Muscle of arm (tissue), 12 donors: ENCODE results near the gene SEC14L6. TPM values are rescaled to one million over a fixed set of nuclear protein-coding genes. Genes with fewer than 3 reads are reported as not detected.

ENCODE experiments used
- DNase-seq: peaks from one replicate; pipeline ENCODE4 v3.0.0-alpha.2; 2013
- polyA plus RNA-seq, 12 donors: library from polyadenylated mRNA; unstranded; fragments of 120-200 nt; gene quantifications; one replicate each; pipeline ENCODE4 v1.2.1, GENCODE V29; 2013; ENCODE audit not compliant: insufficient read length in 12 of 12

Gene SEC14L6
- polyA plus RNA-seq, 12 donors = 0.12 to 0.51 (median 0.29) TPM; not detected in 2

- DNase-seq = no peak
Observed at GRCh38 chr22:30497466-30498150, 48.9 kb downstream of the SEC14L6 start.

GRCh38 chr22:30495041-30495784 is 51.3 kb downstream of the SEC14L6 start:
- no peak for DNase-seq

GRCh38 chr22:30492144-30492543 is 54.4 kb downstream of the SEC14L6 start:
- no peak for DNase-seq

GRCh38 chr22:30491381-30491780 is 55.2 kb downstream of the SEC14L6 start:
- no peak for DNase-seq

- DNase-seq = no peak
Observed at GRCh38 chr22:30490399-30490798, 56.1 kb downstream of the SEC14L6 start.

- no peak for DNase-seq
Observed at GRCh38 chr22:30488121-30488520, 58.4 kb downstream of the SEC14L6 start.

GRCh38 chr22:30486661-30487115 is 59.9 kb downstream of the SEC14L6 start:
- DNase-seq = no peak

GRCh38 chr22:30486118-30486517 is 60.4 kb downstream of the SEC14L6 start:
- no peak for DNase-seq

- peak; percentile 17 for DNase-seq
Observed at GRCh38 chr22:30485362-30485988, 61.1 kb downstream of the SEC14L6 start.

GRCh38 chr22:30483169-30483568 is 63.4 kb downstream of the SEC14L6 start:
- no peak for DNase-seq

GRCh38 chr22:30481711-30482110 is 64.8 kb downstream of the SEC14L6 start:
- DNase-seq = no peak

GRCh38 chr22:30479981-30480380 is 66.6 kb downstream of the SEC14L6 start:
- DNase-seq = no peak

GRCh38 chr22:30474683-30475424 is 71.7 kb downstream of the SEC14L6 start:
- no peak for DNase-seq

- DNase-seq = no peak
Observed at GRCh38 chr22:30474121-30474520, 72.4 kb downstream of the SEC14L6 start.

- DNase-seq = no peak
Observed at GRCh38 chr22:30472994-30473720, 73.4 kb downstream of the SEC14L6 start.

Other genes with a start within 250 kb of the SEC14L6 start
- gene TBC1D10A, start 219.8 kb downstream of the SEC14L6 start, polyA plus RNA-seq = 10 to 100 TPM in 2 of 12 donors, 1 to 10 TPM in 9, not detected in 1; 4.6 to 16.9 (median 6.4) TPM
- 100 to 1,000 TPM in 1 of 12 donors, 10 to 100 TPM in 10, not detected in 1; 49.9 to 189 (median 71.6) TPM for gene SF3A1, start 189.8 kb downstream of the SEC14L6 start, polyA plus RNA-seq
- gene CCDC157, start 189.7 kb downstream of the SEC14L6 start, polyA plus RNA-seq = 1 to 10 TPM in 8 of 12 donors, under 1 TPM in 2, not detected in 2; 0.69 to 3.5 (median 1.1) TPM
- 100 to 1,000 TPM in 1 of 12 donors, 10 to 100 TPM in 8, 1 to 10 TPM in 3; 5.4 to 297 (median 11.3) TPM for gene RNF215, start 159.3 kb downstream of the SEC14L6 start, polyA plus RNA-seq
- gene SEC14L2, start 149.7 kb downstream of the SEC14L6 start, polyA plus RNA-seq = 1 to 10 TPM in 10 of 12 donors, not detected in 2; 1.1 to 4.3 (median 2.1) TPM
- gene MTFP1, start 121.0 kb downstream of the SEC14L6 start, polyA plus RNA-seq = 1 to 10 TPM in 10 of 12 donors, not detected in 2; 3.2 to 6.2 (median 5.0) TPM
- gene SEC14L3, start 74.7 kb downstream of the SEC14L6 start, polyA plus RNA-seq = not detected
- under 1 TPM in 10 of 12 donors, not detected in 2; 0.08 to 0.45 (median 0.15) TPM for gene SEC14L4, start 41.0 kb downstream of the SEC14L6 start, polyA plus RNA-seq
- gene GAL3ST1, start 27.9 kb upstream of the SEC14L6 start, polyA plus RNA-seq = 10 to 100 TPM in 1 of 12 donors, 1 to 10 TPM in 9, not detected in 2; 3.1 to 11.7 (median 5.2) TPM
- gene PES1, start 45.2 kb upstream of the SEC14L6 start, polyA plus RNA-seq = 10 to 100 TPM in 11 of 12 donors, not detected in 1; 40.9 to 58.0 (median 44.8) TPM
- 10 to 100 TPM in 5 of 12 donors, 1 to 10 TPM in 5, not detected in 2; 6.7 to 14.6 (median 10.2) TPM for gene TCN2, start 60.4 kb upstream of the SEC14L6 start, polyA plus RNA-seq
- 1 to 10 TPM in 10 of 12 donors, not detected in 2; 1.6 to 4.6 (median 2.1) TPM for gene SLC35E4, start 89.0 kb upstream of the SEC14L6 start, polyA plus RNA-seq
- 1 to 10 TPM in 10 of 12 donors, not detected in 2; 3.0 to 7.1 (median 4.0) TPM for gene DUSP18, start 121.1 kb upstream of the SEC14L6 start, polyA plus RNA-seq
- gene OSBP2, start 148.1 kb upstream of the SEC14L6 start, polyA plus RNA-seq = 10 to 100 TPM in 2 of 12 donors, 1 to 10 TPM in 9, not detected in 1; 4.0 to 26.3 (median 5.6) TPM